Vagina (tissue), 2 donors: ENCODE measurements around the gene TMPRSS11D. TPM values are rescaled to one million over a fixed set of nuclear protein-coding genes. Genes with fewer than 3 reads are reported as not detected.

ENCODE experiments used
- DNase-seq, 2 donors: peaks; one replicate each; pipeline ENCODE4 v3.0.0-alpha.2; 2017; ENCODE audit errors: extremely low spot score in 2 of 2
- H3K27ac ChIP-seq: fragments of 200-600 bp; sonication (generic); one replicate; pipeline ENCODE4 v1.5.1; 2019
- H3K27me3 ChIP-seq: fragments of 200-600 bp; sonication (generic); one replicate; pipeline ENCODE4 v1.5.1; 2019
- H3K36me3 ChIP-seq, 2 donors: fragments of 200-600 bp; sonication (generic); one replicate each; pipeline ENCODE4 v1.5.1; 2017 to 2019
- H3K4me1 ChIP-seq: fragments of 200-600 bp; sonication (generic); one replicate; pipeline ENCODE4 v1.5.1; 2019
- H3K4me3 ChIP-seq, 2 donors: fragments of 200-600 bp; sonication (generic); 1 replicate in 1 of 2; 2 replicates in 1 of 2; pipeline ENCODE4 v1.5.1; 2016 to 2019
- H3K9me3 ChIP-seq: fragments of 200-600 bp; sonication (generic); one replicate; pipeline ENCODE4 v1.5.1; 2019
- CTCF ChIP-seq, 3 experiments: fragments of 450-650 bp in 2 of 3; fragments of 200-600 bp in 1 of 3; sonication (generic) in 1 of 3; IDR thresholded peaks; one replicate each; pipeline ENCODE4 v1.5.1; 2017 to 2019; ENCODE audit warnings: antibody characterized with exemption in 3 of 3, mild to moderate bottlenecking in 2 of 3, moderate library complexity in 2 of 3
- POLR2A ChIP-seq, 2 donors: fragments of 450-650 bp; IDR thresholded peaks; one replicate each; pipeline ENCODE4 v1.6.1; 2017; ENCODE audit warnings: antibody characterized with exemption in 2 of 2, mild to moderate bottlenecking in 2 of 2, moderate library complexity in 2 of 2
- POLR2AphosphoS5 ChIP-seq, 2 donors: sonication (generic); formaldehyde crosslinking; IDR thresholded peaks; one replicate each; pipeline ENCODE4 v1.9.0; 2017; ENCODE audit warnings: antibody characterized with exemption in 2 of 2, mild to moderate bottlenecking in 2 of 2, low read depth in 1 of 2; ENCODE audit not compliant: insufficient read depth in 1 of 2
- intact Hi-C: fragments of 100-400 bp; cut with DNase I; formaldehyde crosslinking; loops from one replicate; pipeline ENCODE4 v1.15.1; 2023
- total RNA-seq: library from RNA; depleted of rRNA; stranded (reverse); fragments of >200 nt; gene quantifications from one replicate; pipeline ENCODE4 v1.2.3, GENCODE V29; 2016

The TMPRSS11D gene
- total RNA-seq, 1 donor from 2014 or later = 72.4 TPM

DNA sequence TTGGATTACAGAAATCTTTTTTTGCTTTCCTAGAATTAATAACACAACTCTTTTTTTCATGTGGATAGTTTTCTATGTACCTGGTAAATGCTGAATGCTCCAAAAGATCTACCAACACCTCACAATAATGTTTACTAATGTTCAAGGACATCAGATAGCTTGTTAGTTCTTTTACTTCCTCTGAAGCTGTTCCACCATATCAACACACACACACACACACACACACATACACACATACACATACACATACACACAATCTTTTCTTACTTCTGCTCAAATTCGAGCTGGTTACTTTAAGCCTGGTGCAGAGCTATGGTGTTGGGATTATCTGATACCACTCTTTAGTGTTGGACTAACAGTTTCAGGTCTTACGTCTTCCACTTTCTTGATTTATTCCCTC lies 28.3 kb upstream of the TMPRSS11D start:
- TF ChIP-seq POLR2AphosphoS5 (IDR thresholded peaks at IDR 0.05; ENCODE audit: insufficient read depth in 1 of 2, low read depth in 1 of 2) (no peak), POLR2A (IDR thresholded peaks at IDR 0.05) (no peak), CTCF (IDR thresholded peaks at IDR 0.05) (no peak)
- no peak for DNase-seq
- Histone ChIP-seq H3K36me3 (no peaks in the 10 kb centered on the region), H3K4me1 (no peaks in the 10 kb centered on the region), H3K9me3 (no peaks in the 10 kb centered on the region), H3K4me3 (no peak overlapping the region), H3K27me3 (no peaks in the 10 kb centered on the region), H3K27ac (no peak overlapping the region)
- intact Hi-C loops = no loop called here

GRCh38 chr4:67911638-67912037 lies 27.8 kb upstream of the TMPRSS11D start:
- intact Hi-C loops = no loop called here
- no peak overlapping the region for H3K4me3 ChIP-seq
- DNase-seq = no peak
- H3K36me3 ChIP-seq = no peaks in the 10 kb centered on the region
- no peaks in the 10 kb centered on the region for H3K9me3 ChIP-seq
- H3K4me1 ChIP-seq = no peaks in the 10 kb centered on the region
- TF ChIP-seq POLR2AphosphoS5 (IDR thresholded peaks at IDR 0.05; ENCODE audit: insufficient read depth in 1 of 2, low read depth in 1 of 2) (no peak), CTCF (IDR thresholded peaks at IDR 0.05) (no peak), POLR2A (IDR thresholded peaks at IDR 0.05) (no peak)
- H3K27me3 ChIP-seq = no peaks in the 10 kb centered on the region
- H3K27ac ChIP-seq = no peak overlapping the region

GRCh38 chr4:67911141-67911540 lies 27.3 kb upstream of the TMPRSS11D start:
- Histone ChIP-seq H3K4me3 (no peak overlapping the region), H3K9me3 (no peaks in the 10 kb centered on the region), H3K4me1 (no peaks in the 10 kb centered on the region), H3K36me3 (no peaks in the 10 kb centered on the region), H3K27ac (no peak overlapping the region), H3K27me3 (no peaks in the 10 kb centered on the region)
- intact Hi-C loops = no loop called here
- DNase-seq = no peak
- TF ChIP-seq POLR2AphosphoS5 (IDR thresholded peaks at IDR 0.05; ENCODE audit: insufficient read depth in 1 of 2, low read depth in 1 of 2) (no peak), CTCF (IDR thresholded peaks at IDR 0.05) (no peak), POLR2A (IDR thresholded peaks at IDR 0.05) (no peak)

GRCh38 chr4:67910585-67910905 lies 26.7 kb upstream of the TMPRSS11D start:
- TF ChIP-seq POLR2AphosphoS5 (IDR thresholded peaks at IDR 0.05; ENCODE audit: insufficient read depth in 1 of 2, low read depth in 1 of 2) = no peak
- TF ChIP-seq POLR2A (IDR thresholded peaks at IDR 0.05) = no peak
- TF ChIP-seq CTCF (IDR thresholded peaks at IDR 0.05) = no peak
- no peaks in the 10 kb centered on the region for H3K27me3 ChIP-seq
- no peaks in the 10 kb centered on the region for H3K36me3 ChIP-seq
- no peaks in the 10 kb centered on the region for H3K4me1 ChIP-seq
- H3K9me3 ChIP-seq = no peaks in the 10 kb centered on the region
- intact Hi-C loops = no loop called here
- no peak overlapping the region for H3K4me3 ChIP-seq
- no peak overlapping the region for H3K27ac ChIP-seq
- no peak for DNase-seq

DNA sequence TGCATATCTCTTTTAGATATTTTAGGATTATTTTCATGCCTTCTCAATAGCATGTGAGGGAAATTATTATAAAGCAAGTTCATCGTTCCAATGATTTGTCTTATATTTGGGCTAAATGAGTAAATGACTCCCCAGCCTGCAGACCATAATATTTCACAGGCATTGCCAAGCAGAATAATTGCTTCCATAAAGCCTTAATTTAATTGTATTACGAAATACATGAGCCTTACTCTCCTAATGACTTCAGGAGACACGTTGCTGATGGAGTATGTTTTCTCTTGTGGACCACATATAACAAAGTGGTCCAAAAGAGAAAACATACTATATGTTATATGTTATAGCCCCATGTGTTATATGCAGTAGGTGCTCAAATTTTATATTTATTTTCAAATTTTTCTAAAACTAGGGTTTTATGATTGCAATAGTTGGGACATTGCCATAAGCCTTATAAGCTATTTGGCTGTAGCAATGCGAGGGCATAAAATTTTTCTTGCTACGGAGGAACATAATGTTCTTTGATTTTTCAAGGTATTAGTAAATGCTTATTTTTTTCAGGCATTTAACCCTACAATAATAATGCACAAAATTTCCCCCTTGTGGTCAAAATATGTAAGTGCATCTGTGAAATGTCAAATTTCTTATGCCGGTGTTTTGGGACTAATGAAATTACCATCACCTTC lies 26.2 kb upstream of the TMPRSS11D start:
- H3K4me3 ChIP-seq = no peak overlapping the region
- H3K4me1 ChIP-seq = no peaks in the 10 kb centered on the region
- no peak for DNase-seq
- intact Hi-C loops = no loop called here
- no peaks in the 10 kb centered on the region for H3K27me3 ChIP-seq
- no peaks in the 10 kb centered on the region for H3K36me3 ChIP-seq
- H3K9me3 ChIP-seq = no peaks in the 10 kb centered on the region
- peak in 1 of 3 experiments; percentile 21 for TF ChIP-seq CTCF (IDR thresholded peaks at IDR 0.05)
- no peak for TF ChIP-seq POLR2A (IDR thresholded peaks at IDR 0.05)
- TF ChIP-seq POLR2AphosphoS5 (IDR thresholded peaks at IDR 0.05; ENCODE audit: insufficient read depth in 1 of 2, low read depth in 1 of 2) = no peak
- no peak overlapping the region for H3K27ac ChIP-seq
